NCI-H128 (cell line): ENCODE measurements around the gene TRAPPC8.
"Not testable (repeated sequence)": the region's sequence is repeated elsewhere in the genome, so short reads cannot be mapped to it uniquely, and the experiment has no call there.

Experiments used
- DNase-seq: peaks from one replicate; lab custom pipeline; 2025; ENCODE audit not compliant: unreplicated experiment; lab: John Stamatoyannopoulos, UW

TRAPPC8 gene

GRCh38 chr18:31946305-31947046, 3.5 kb upstream of the TRAPPC8 start:
- DNase-seq: no peak

- no peak for DNase-seq
Measured at GRCh38 chr18:31943878-31944816, 1.2 kb upstream of the TRAPPC8 start.

- DNase-seq: no peak
Measured at GRCh38 chr18:31942291-31942998, 483 bp downstream of the TRAPPC8 start.

- DNase-seq: no peak
Measured at GRCh38 chr18:31941010-31941809, 1.7 kb downstream of the TRAPPC8 start.

GRCh38 chr18:31934773-31935172, 8.2 kb downstream of the TRAPPC8 start:
- DNase-seq: not testable (repeated sequence)

GRCh38 chr18:31931886-31932240, 11.1 kb downstream of the TRAPPC8 start:
- DNase-seq: no peak

GRCh38 chr18:31931163-31931885, 11.6 kb downstream of the TRAPPC8 start:
- DNase-seq: no peak

- DNase-seq: no peak
Measured at GRCh38 chr18:31929273-31929672, 13.7 kb downstream of the TRAPPC8 start.

- DNase-seq: not testable (repeated sequence)
Measured at GRCh38 chr18:31926988-31927387, 15.9 kb downstream of the TRAPPC8 start.

- no peak for DNase-seq
Measured at GRCh38 chr18:31920277-31920676, 22.7 kb downstream of the TRAPPC8 start.

GRCh38 chr18:31919366-31919765, 23.6 kb downstream of the TRAPPC8 start:
- DNase-seq: not testable (repeated sequence)

GRCh38 chr18:31918733-31919132, 24.2 kb downstream of the TRAPPC8 start:
- no peak for DNase-seq

GRCh38 chr18:31901063-31901462, 41.9 kb downstream of the TRAPPC8 start:
- no peak for DNase-seq

GRCh38 chr18:31899771-31900170, 43.2 kb downstream of the TRAPPC8 start:
- DNase-seq: not testable (repeated sequence)

GRCh38 chr18:31892936-31893335, 50.0 kb downstream of the TRAPPC8 start:
- DNase-seq: no peak

GRCh38 chr18:31891566-31891965, 51.4 kb downstream of the TRAPPC8 start:
- DNase-seq: no peak

- no peak for DNase-seq
Measured at GRCh38 chr18:31884020-31884419, 58.9 kb downstream of the TRAPPC8 start.

GRCh38 chr18:31880186-31880898, 62.6 kb downstream of the TRAPPC8 start:
- no peak for DNase-seq

GRCh38 chr18:31878358-31878757, 64.6 kb downstream of the TRAPPC8 start:
- DNase-seq: no peak
